H9 (cell line): ENCODE data around the gene DHPS. TPM values are rescaled to one million over a fixed set of nuclear protein-coding genes. Genes with fewer than 3 reads are reported as not detected.
A peak's percentile ranks its signal among the peaks of the same experiment; 100 is the strongest.

Experiments
- DNase-seq: peaks from one replicate; pipeline ENCODE4 v3.0.0-alpha.2; 2017
- H2AFZ ChIP-seq: one replicate; pipeline ENCODE4 v1.6.1; 2013; ENCODE audit warnings: mild to moderate bottlenecking, low read length, control low read depth, moderate library complexity
- H2AK5ac ChIP-seq: 2 replicates; pipeline ENCODE4 v1.6.1; 2013; ENCODE audit warnings: low read length, control low read depth, mixed read lengths; ENCODE audit not compliant: insufficient read length
- H2BK120ac ChIP-seq: one replicate; pipeline ENCODE4 v1.6.1; 2013; ENCODE audit warnings: low read depth, mild to moderate bottlenecking, low read length, control low read depth, inconsistent platforms; ENCODE audit not compliant: poor library complexity, severe bottlenecking
- H2BK12ac ChIP-seq: 2 replicates; pipeline ENCODE4 v1.6.1; 2013; ENCODE audit warnings: low read length, control low read depth, mixed read lengths, low read depth; ENCODE audit not compliant: insufficient read length
- H2BK15ac ChIP-seq: 2 replicates; pipeline ENCODE4 v1.6.1; 2013; ENCODE audit warnings: low read depth, low read length, control low read depth
- H2BK20ac ChIP-seq: one replicate; pipeline ENCODE4 v1.6.1; 2013; ENCODE audit warnings: low read depth, mild to moderate bottlenecking, low read length, control low read depth, inconsistent platforms; ENCODE audit not compliant: poor library complexity, severe bottlenecking
- H2BK5ac ChIP-seq: 2 replicates; pipeline ENCODE4 v1.6.1; 2013; ENCODE audit warnings: low read length, control low read depth, mixed read lengths; ENCODE audit not compliant: insufficient read length
- H3K14ac ChIP-seq: 2 replicates; pipeline ENCODE4 v1.6.1; 2013; ENCODE audit warnings: low read length, control low read depth; ENCODE audit not compliant: insufficient read depth
- H3K18ac ChIP-seq: 2 replicates; pipeline ENCODE4 v1.6.1; 2013; ENCODE audit warnings: low read depth, mild to moderate bottlenecking, mixed read lengths, low read length, control low read depth; ENCODE audit not compliant: insufficient read length
- H3K23ac ChIP-seq: 2 replicates; pipeline ENCODE4 v1.6.1; 2013; ENCODE audit warnings: low read length, control low read depth, mixed read lengths, low read depth; ENCODE audit not compliant: insufficient read length
- H3K23me2 ChIP-seq: 2 replicates; pipeline ENCODE4 v1.6.1; 2013; ENCODE audit warnings: low read depth, mild to moderate bottlenecking, mixed read lengths, low read length, control low read depth; ENCODE audit not compliant: insufficient read length, poor library complexity, severe bottlenecking
- H3K27ac ChIP-seq: 2 replicates; pipeline ENCODE4 v1.5.1; 2013; ENCODE audit warnings: low read length, control low read depth, mixed read lengths, low read depth; ENCODE audit not compliant: insufficient read length
- H3K27me3 ChIP-seq: 2 replicates; pipeline ENCODE4 v1.6.1; 2013; ENCODE audit warnings: low read length, control low read depth, inconsistent platforms; ENCODE audit not compliant: insufficient read depth
- H3K4ac ChIP-seq: 2 replicates; pipeline ENCODE4 v1.6.1; 2013; ENCODE audit warnings: low read depth, mild to moderate bottlenecking, control low read depth, inconsistent platforms, low read length, moderate library complexity
- H3K4me1 ChIP-seq: 2 replicates; pipeline ENCODE4 v1.6.1; 2013; ENCODE audit warnings: low read length, control low read depth, inconsistent platforms; ENCODE audit not compliant: insufficient read depth
- H3K4me2 ChIP-seq: 2 replicates; pipeline ENCODE4 v1.6.1; 2013; ENCODE audit warnings: low read length, control low read depth, mixed read lengths; ENCODE audit not compliant: insufficient read length, insufficient read depth
- H3K56ac ChIP-seq: 2 replicates; pipeline ENCODE4 v1.6.1; 2013; ENCODE audit warnings: low read depth, mild to moderate bottlenecking, mixed read lengths, low read length, control low read depth; ENCODE audit not compliant: insufficient read length
- H3K79me1 ChIP-seq: 2 replicates; pipeline ENCODE4 v1.6.1; 2013; ENCODE audit warnings: low read depth, mild to moderate bottlenecking, moderate library complexity, low read length, control low read depth, inconsistent platforms; ENCODE audit not compliant: insufficient read depth, poor library complexity, severe bottlenecking
- H3K79me2 ChIP-seq: 2 replicates; pipeline ENCODE4 v1.6.1; 2013; ENCODE audit warnings: low read length, control low read depth, inconsistent platforms; ENCODE audit not compliant: insufficient read depth
- H3K9ac ChIP-seq: 2 replicates; pipeline ENCODE4 v1.6.1; 2013; ENCODE audit warnings: low read length, control low read depth, mixed read lengths; ENCODE audit not compliant: insufficient read length; ENCODE audit errors: extremely low read depth
- H3K9me3 ChIP-seq: one replicate; pipeline ENCODE4 v1.6.1; 2013; ENCODE audit warnings: low read depth, low read length, inconsistent platforms; ENCODE audit not compliant: control insufficient read depth
- H3T11ph ChIP-seq: one replicate; pipeline ENCODE4 v1.6.1; 2013; ENCODE audit warnings: mild to moderate bottlenecking, low read length, control low read depth, inconsistent platforms
- H4K20me1 ChIP-seq: one replicate; pipeline ENCODE4 v1.6.1; 2013; ENCODE audit not compliant: control insufficient read depth, insufficient read length, insufficient read depth
- H4K5ac ChIP-seq: 2 replicates; pipeline ENCODE4 v1.6.1; 2013; ENCODE audit warnings: low read depth, mild to moderate bottlenecking, mixed read lengths, low read length, control low read depth; ENCODE audit not compliant: insufficient read length
- H4K8ac ChIP-seq: replicated peaks from 2 replicates; pipeline ENCODE4 v1.6.1; 2013; ENCODE audit warnings: low read length, control low read depth, mixed read lengths, low read depth; ENCODE audit not compliant: insufficient read length
- H4K91ac ChIP-seq: 2 replicates; pipeline ENCODE4 v1.6.1; 2013; ENCODE audit warnings: low read depth, mild to moderate bottlenecking, moderate library complexity, mixed read lengths, low read length, control low read depth; ENCODE audit not compliant: insufficient read length
- H3K27ac Mint-ChIP-seq, 3 experiments: 2 replicates in 2 of 3; 3 replicates in 1 of 3; pipeline ENCODE4 v1.8.0; 2020 to 2021; ENCODE audit warnings: mixed read lengths in 3 of 3, mild to moderate bottlenecking in 1 of 3, moderate library complexity in 1 of 3
- H3K27me3 Mint-ChIP-seq: 2 replicates; pipeline ENCODE4 v1.8.0; 2021; ENCODE audit warnings: low read depth, mild to moderate bottlenecking, moderate library complexity, mixed read lengths
- H3K36me3 Mint-ChIP-seq, 3 experiments: 2 replicates in 2 of 3; 3 replicates in 1 of 3; pipeline ENCODE4 v1.8.0; 2020 to 2021; ENCODE audit warnings: low read depth in 3 of 3, mixed read lengths in 3 of 3; ENCODE audit not compliant: insufficient read depth in 1 of 3
- H3K4me1 Mint-ChIP-seq, 2 experiments: 2 replicates each; pipeline ENCODE4 v1.8.0; 2020; ENCODE audit warnings: mixed read lengths in 2 of 2
- H3K4me3 Mint-ChIP-seq, 2 experiments: 2 replicates in 1 of 2; 3 replicates in 1 of 2; pipeline ENCODE4 v1.8.0; 2020 to 2021; ENCODE audit warnings: mild to moderate bottlenecking in 2 of 2, mixed read lengths in 2 of 2, moderate library complexity in 1 of 2
- H3K9me3 Mint-ChIP-seq, 2 experiments: 2 replicates in 1 of 2; 3 replicates in 1 of 2; pipeline ENCODE4 v1.8.0; 2020; ENCODE audit warnings: mild to moderate bottlenecking in 2 of 2, mixed read lengths in 2 of 2, moderate library complexity in 1 of 2
- WGBS: extraction: QIAGEN DNeasy Blood & Tissue Kit; methylation state at CpG from one replicate; pipeline ENCODE4 v1.1.7; 2013; ENCODE audit warnings: missing lambda C conversion rate, low lambda C conversion rate, mixed read lengths; ENCODE audit not compliant: insufficient read length; ENCODE audit errors: extremely low coverage; 5-methylcytosine and 5-hydroxymethylcytosine counted together
- total RNA-seq: library from RNA; stranded (reverse); gene quantifications from 2 replicates; pipeline ENCODE4 v1.2.1, GENCODE V29; 2021
- TF ChIP-seq, protein P1 (sequence below): fragments of 200-600 bp; sonication (generic); conservative IDR thresholded peaks from 3 replicates; pipeline ENCODE4 v1.8.0; 2021; ENCODE audit warnings: antibody characterized with exemption, mild to moderate bottlenecking

DHPS gene
- total RNA-seq, 1 experiment from 2014 or later: 94.9 TPM

DNA sequence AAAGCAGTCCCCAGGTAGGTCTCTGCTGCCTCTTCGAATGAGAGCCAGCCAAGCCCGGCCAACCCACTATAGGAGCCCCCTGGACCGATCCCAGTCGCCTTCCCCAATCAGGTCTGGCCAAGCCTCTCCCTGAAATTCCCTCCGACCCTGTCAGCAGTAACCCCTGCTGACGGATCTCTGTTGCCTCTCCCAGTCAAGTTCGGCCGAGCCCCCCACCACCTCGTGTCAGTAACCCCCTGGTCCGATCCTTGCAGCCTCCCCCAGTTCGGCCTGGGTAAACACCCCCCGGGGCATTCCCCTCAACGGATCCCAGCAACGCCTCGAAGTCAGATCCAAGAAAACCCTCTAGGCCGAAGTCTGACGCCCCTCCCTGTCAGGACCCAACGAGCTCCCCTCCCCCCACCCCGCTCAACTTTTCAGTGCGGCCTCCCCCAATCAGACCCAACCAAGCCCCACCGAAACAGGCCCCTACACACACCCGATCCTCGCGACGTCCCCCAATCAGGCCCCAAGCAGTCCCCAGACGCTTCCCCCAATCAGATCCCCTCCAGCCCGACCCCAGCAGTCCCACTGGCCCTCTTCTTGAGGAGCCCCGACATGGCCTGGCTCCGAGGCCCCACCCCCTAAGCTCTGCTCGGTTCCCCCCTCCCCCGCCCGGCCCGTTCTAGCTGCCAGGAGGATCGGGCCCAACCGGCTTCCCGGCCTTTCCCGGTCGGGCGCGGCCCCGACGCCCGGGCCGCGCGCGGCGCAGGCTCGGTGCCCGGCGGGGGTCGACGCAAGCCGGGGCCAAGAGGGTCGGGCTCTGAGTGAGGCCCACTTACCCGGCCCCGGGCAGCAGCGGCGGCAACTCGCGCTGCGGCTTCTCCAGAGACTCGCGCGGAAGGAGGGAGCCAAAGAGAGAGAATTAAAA is 40.2 kb upstream of the DHPS start:
- H3K79me1 ChIP-seq: peaks cover 10% of the 10 kb centered on the region
- no peak overlapping the region for H3K23ac ChIP-seq
- no peak overlapping the region for H2AFZ ChIP-seq
- H2BK15ac ChIP-seq: no peak overlapping the region
- no peak overlapping the region for H2BK5ac ChIP-seq
- no peak overlapping the region for H4K5ac ChIP-seq
- H2BK12ac ChIP-seq: no peak overlapping the region
- H2BK120ac ChIP-seq: no peak overlapping the region
- 0 out of 2 replicates have a peak overlapping the region, but pooled peaks have one; percentile 28 for H3K14ac ChIP-seq
- no peak overlapping the region for H4K91ac ChIP-seq
- H3K4ac ChIP-seq: no peak overlapping the region
- peak; percentile 89 for DNase-seq
- peak overlapping the region; percentile 39 for H3K18ac ChIP-seq
- H3K4me2 ChIP-seq: peak overlapping the region; percentile 66
- peaks cover 22% of the 10 kb centered on the region for H3K23me2 ChIP-seq
- Mint-ChIP-seq H3K9me3 (no peaks in the 10 kb centered on the region), H3K27me3 (no peaks in the 10 kb centered on the region), H3K4me1 (peaks cover 15 to 24% of the 10 kb centered on the region in 2 experiments), H3K27ac (peak overlapping the region; percentile 97 to 99 (median 98)), H3K36me3 (peaks cover 25 to 41% (median 27%) of the 10 kb centered on the region in 3 experiments; a peak in 6 of 7 replicates), H3K4me3 (peak overlapping the region; percentile 97 to 98)
- no peak overlapping the region for H2BK20ac ChIP-seq
- TF ChIP-seq, protein P1, sequence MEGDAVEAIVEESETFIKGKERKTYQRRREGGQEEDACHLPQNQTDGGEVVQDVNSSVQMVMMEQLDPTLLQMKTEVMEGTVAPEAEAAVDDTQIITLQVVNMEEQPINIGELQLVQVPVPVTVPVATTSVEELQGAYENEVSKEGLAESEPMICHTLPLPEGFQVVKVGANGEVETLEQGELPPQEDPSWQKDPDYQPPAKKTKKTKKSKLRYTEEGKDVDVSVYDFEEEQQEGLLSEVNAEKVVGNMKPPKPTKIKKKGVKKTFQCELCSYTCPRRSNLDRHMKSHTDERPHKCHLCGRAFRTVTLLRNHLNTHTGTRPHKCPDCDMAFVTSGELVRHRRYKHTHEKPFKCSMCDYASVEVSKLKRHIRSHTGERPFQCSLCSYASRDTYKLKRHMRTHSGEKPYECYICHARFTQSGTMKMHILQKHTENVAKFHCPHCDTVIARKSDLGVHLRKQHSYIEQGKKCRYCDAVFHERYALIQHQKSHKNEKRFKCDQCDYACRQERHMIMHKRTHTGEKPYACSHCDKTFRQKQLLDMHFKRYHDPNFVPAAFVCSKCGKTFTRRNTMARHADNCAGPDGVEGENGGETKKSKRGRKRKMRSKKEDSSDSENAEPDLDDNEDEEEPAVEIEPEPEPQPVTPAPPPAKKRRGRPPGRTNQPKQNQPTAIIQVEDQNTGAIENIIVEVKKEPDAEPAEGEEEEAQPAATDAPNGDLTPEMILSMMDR: no peak
- H3K27me3 ChIP-seq: no peaks in the 10 kb centered on the region
- no peaks in the 10 kb centered on the region for H3K4me1 ChIP-seq
- no peak overlapping the region for H3T11ph ChIP-seq
- no peaks in the 10 kb centered on the region for H4K20me1 ChIP-seq
- no CpG with 5 or more reads among the region's 65 CpGs for WGBS
- peaks cover 26% of the 10 kb centered on the region; the same call in 1 of the 2 replicates for H3K79me2 ChIP-seq
- H3K9me3 ChIP-seq: no peaks in the 10 kb centered on the region
- peak overlapping the region; percentile 83 for H3K9ac ChIP-seq
- H3K27ac ChIP-seq: no peak overlapping the region
- H2AK5ac ChIP-seq: no peak overlapping the region
- H3K56ac ChIP-seq: no peak overlapping the region
- H4K8ac ChIP-seq: no peak overlapping the region
